ENCODE measurements around the gene OTULIN.

OTULIN gene

GRCh38 chr5:14700478-14701436 lies 36.2 kb downstream of the OTULIN start:
- H3K9me3 Mint-ChIP-seq, result peaks cover 4% of the 10 kb centered on the region
- H3K27me3 Mint-ChIP-seq, result no peaks in the 10 kb centered on the region
- peaks cover 80% of the 10 kb centered on the region for H3K4me1 Mint-ChIP-seq
- peak overlapping the region; percentile 7 for H3K4me3 Mint-ChIP-seq
- H3K36me3 Mint-ChIP-seq, result peaks cover 41% of the 10 kb centered on the region
- H3K27ac Mint-ChIP-seq, result peak overlapping the region; percentile 92

GRCh38 chr5:14701556-14701955 lies 37.0 kb downstream of the OTULIN start:
- peaks cover 4% of the 10 kb centered on the region for H3K9me3 Mint-ChIP-seq
- H3K36me3 Mint-ChIP-seq, result peaks cover 43% of the 10 kb centered on the region
- peak overlapping the region; percentile 92 for H3K27ac Mint-ChIP-seq
- H3K4me1 Mint-ChIP-seq, result peaks cover 80% of the 10 kb centered on the region
- H3K4me3 Mint-ChIP-seq, result no peak overlapping the region
- no peaks in the 10 kb centered on the region for H3K27me3 Mint-ChIP-seq

GRCh38 chr5:14702238-14702839 lies 37.8 kb downstream of the OTULIN start:
- Mint-ChIP-seq H3K36me3 (peaks cover 45% of the 10 kb centered on the region), H3K4me3 (peak overlapping the region; percentile 12), H3K27ac (peak overlapping the region; percentile 92), H3K4me1 (peaks cover 85% of the 10 kb centered on the region), H3K27me3 (no peaks in the 10 kb centered on the region), H3K9me3 (peaks cover 4% of the 10 kb centered on the region)

GRCh38 chr5:14705556-14705955 lies 41.0 kb downstream of the OTULIN start:
- Mint-ChIP-seq H3K27me3 (no peaks in the 10 kb centered on the region), H3K27ac (peak overlapping the region; percentile 100), H3K9me3 (no peaks in the 10 kb centered on the region), H3K36me3 (peaks cover 40% of the 10 kb centered on the region), H3K4me3 (peak overlapping the region; percentile 82), H3K4me1 (peaks cover 98% of the 10 kb centered on the region)

- Mint-ChIP-seq H3K4me1 (peaks cover 92% of the 10 kb centered on the region), H3K27ac (peak overlapping the region; percentile 100), H3K27me3 (no peaks in the 10 kb centered on the region), H3K9me3 (no peaks in the 10 kb centered on the region), H3K36me3 (peaks cover 46% of the 10 kb centered on the region), H3K4me3 (peak overlapping the region; percentile 82)
Measured at GRCh38 chr5:14706615-14707021, 42.1 kb downstream of the OTULIN start.

- Mint-ChIP-seq H3K9me3 (no peaks in the 10 kb centered on the region), H3K27ac (peak overlapping the region; percentile 88), H3K36me3 (peaks cover 53% of the 10 kb centered on the region), H3K4me3 (peak overlapping the region; percentile 11), H3K27me3 (no peaks in the 10 kb centered on the region), H3K4me1 (peaks cover 87% of the 10 kb centered on the region)
Measured at GRCh38 chr5:14707811-14708390, 43.4 kb downstream of the OTULIN start.

GRCh38 chr5:14708551-14708950 lies 44.0 kb downstream of the OTULIN start:
- H3K9me3 Mint-ChIP-seq, result no peaks in the 10 kb centered on the region
- H3K36me3 Mint-ChIP-seq, result peaks cover 49% of the 10 kb centered on the region
- H3K27ac Mint-ChIP-seq, result peak overlapping the region; percentile 88
- no peaks in the 10 kb centered on the region for H3K27me3 Mint-ChIP-seq
- H3K4me1 Mint-ChIP-seq, result peaks cover 80% of the 10 kb centered on the region
- no peak overlapping the region for H3K4me3 Mint-ChIP-seq

- Mint-ChIP-seq H3K4me1 (peaks cover 61% of the 10 kb centered on the region), H3K27me3 (no peaks in the 10 kb centered on the region), H3K27ac (peak overlapping the region; percentile 70), H3K4me3 (no peak overlapping the region), H3K9me3 (no peaks in the 10 kb centered on the region), H3K36me3 (peaks cover 44% of the 10 kb centered on the region)
Measured at GRCh38 chr5:14710313-14710994, 45.9 kb downstream of the OTULIN start.

- Mint-ChIP-seq H3K27ac (peak overlapping the region; percentile 80), H3K9me3 (no peaks in the 10 kb centered on the region), H3K4me1 (peaks cover 46% of the 10 kb centered on the region)
Measured at GRCh38 chr5:14712131-14712530, 47.6 kb downstream of the OTULIN start.

GRCh38 chr5:14712666-14713065 lies 48.1 kb downstream of the OTULIN start:
- Mint-ChIP-seq H3K4me3 (no peak overlapping the region), H3K36me3 (peaks cover 40% of the 10 kb centered on the region), H3K9me3 (no peaks in the 10 kb centered on the region), H3K27me3 (no peaks in the 10 kb centered on the region), H3K27ac (peak overlapping the region; percentile 72), H3K4me1 (peaks cover 43% of the 10 kb centered on the region)

More at GRCh38 chr5:14712131-14712530, 47.6 kb downstream of the OTULIN start:
- Mint-ChIP-seq H3K4me3 (no peak overlapping the region), H3K36me3 (peaks cover 40% of the 10 kb centered on the region), H3K27me3 (no peaks in the 10 kb centered on the region)

GRCh38 chr5:14713476-14714390 lies 49.2 kb downstream of the OTULIN start:
- Mint-ChIP-seq H3K27me3 (no peaks in the 10 kb centered on the region), H3K27ac (peak overlapping the region; percentile 86), H3K4me3 (no peak overlapping the region), H3K9me3 (no peaks in the 10 kb centered on the region), H3K4me1 (peaks cover 39% of the 10 kb centered on the region), H3K36me3 (peaks cover 38% of the 10 kb centered on the region)

GRCh38 chr5:14714706-14715105 lies 50.2 kb downstream of the OTULIN start:
- Mint-ChIP-seq H3K27ac (peak overlapping the region; percentile 41), H3K36me3 (peaks cover 34% of the 10 kb centered on the region), H3K9me3 (no peaks in the 10 kb centered on the region), H3K4me3 (no peak overlapping the region), H3K27me3 (no peaks in the 10 kb centered on the region), H3K4me1 (peaks cover 38% of the 10 kb centered on the region)

- H3K27ac Mint-ChIP-seq, result no peak overlapping the region
- H3K4me3 Mint-ChIP-seq, result no peak overlapping the region
- peaks cover 32% of the 10 kb centered on the region for H3K36me3 Mint-ChIP-seq
- H3K9me3 Mint-ChIP-seq, result no peaks in the 10 kb centered on the region
- no peaks in the 10 kb centered on the region for H3K27me3 Mint-ChIP-seq
- H3K4me1 Mint-ChIP-seq, result peaks cover 39% of the 10 kb centered on the region
Measured at GRCh38 chr5:14715481-14715880, 51.0 kb downstream of the OTULIN start.

Data from activated naive CD4-positive, alpha-beta T cell treated with anti-CD3 and anti-CD28 coated beads, Interleukin-2, amount 50 U/mL, for 24 hours (primary cell).